Muscle of leg (tissue), 11 donors: ENCODE measurements around the gene PITPNC1. TPM values are rescaled to one million over a fixed set of nuclear protein-coding genes. Genes with fewer than 3 reads are reported as not detected.
A peak's percentile ranks its signal among the peaks of the same experiment; 100 is the strongest.
"Not testable (repeated sequence)": the region's sequence is repeated elsewhere in the genome, so short reads cannot be mapped to it uniquely, and the experiment has no call there.

Experiments used
- DNase-seq: peaks from one replicate; pipeline ENCODE4 v3.0.0; 2013
- H3K27ac ChIP-seq: one replicate; pipeline ENCODE4 v1.5.1; 2013; ENCODE audit warnings: mild to moderate bottlenecking, low read length, control low read depth
- H3K27me3 ChIP-seq: one replicate; pipeline ENCODE4 v1.6.1; 2013; ENCODE audit warnings: low read length; ENCODE audit not compliant: control insufficient read depth, insufficient read depth
- H3K36me3 ChIP-seq: one replicate; pipeline ENCODE4 v1.6.1; 2013; ENCODE audit warnings: low read length; ENCODE audit not compliant: control insufficient read depth, insufficient read depth
- H3K4me1 ChIP-seq: one replicate; pipeline ENCODE4 v1.6.1; 2013; ENCODE audit warnings: low read length; ENCODE audit not compliant: control insufficient read depth, insufficient read depth
- H3K4me3 ChIP-seq: one replicate; pipeline ENCODE4 v1.5.1; 2013; ENCODE audit warnings: low read length, control low read depth
- H3K9me3 ChIP-seq: replicated peaks from 2 replicates; pipeline ENCODE4 v1.6.1; 2013; ENCODE audit warnings: low read depth, low read length; ENCODE audit not compliant: control insufficient read depth
- WGBS: methylation state at CpG from one replicate; pipeline ENCODE4 v1.1.5; 2013; ENCODE audit warnings: missing lambda C conversion rate; ENCODE audit not compliant: insufficient coverage; 5-methylcytosine and 5-hydroxymethylcytosine counted together
- polyA plus RNA-seq, 8 donors: library from polyadenylated mRNA; unstranded; fragments of 120-200 nt; gene quantifications; one replicate each; pipeline versions ENCODE4 v1.2.1 to v1.2.3, GENCODE V29; 2013; ENCODE audit warnings: inconsistent platforms in 1 of 8, low replicate concordance in 1 of 8; ENCODE audit not compliant: insufficient read length in 8 of 8, insufficient read depth in 1 of 8
- total RNA-seq: library from RNA; stranded (reverse); fragments of 120-200 nt; gene quantifications from one replicate; pipeline ENCODE4 v1.2.4, GENCODE V29; 2013

PITPNC1 gene
- total and polyA plus RNA-seq, 9 donors: 8.6 to 11.9 (median 10.0) TPM

DNA sequence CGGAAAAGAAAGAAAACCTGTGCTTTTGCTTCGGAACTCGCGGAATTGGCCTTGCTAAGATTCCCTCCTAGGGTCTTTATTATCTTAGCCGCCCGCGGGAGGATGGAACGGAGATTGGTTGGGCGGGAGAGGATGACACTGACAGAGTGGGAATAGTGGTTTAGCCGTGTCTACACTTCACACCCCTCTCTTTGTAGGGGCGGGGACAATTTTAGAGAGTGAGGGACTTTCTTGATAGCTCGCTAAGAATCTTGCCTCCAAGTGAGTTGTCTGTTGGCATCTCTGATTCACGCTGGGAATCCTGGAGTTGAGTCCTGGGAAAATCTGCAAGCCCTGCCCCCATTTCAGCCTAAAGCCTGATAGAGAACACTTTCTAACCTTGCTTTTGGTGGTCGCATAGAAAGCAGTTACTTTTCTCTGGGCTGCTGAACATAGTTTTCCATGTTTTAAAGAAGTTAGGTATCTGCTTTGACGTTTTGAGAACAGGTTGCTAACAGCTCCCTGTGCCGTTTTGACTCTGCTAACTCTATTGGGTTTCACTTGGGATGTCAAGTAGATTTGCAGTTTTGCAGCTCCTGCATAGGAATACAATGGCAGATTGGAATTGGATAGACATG, 341.4 kb downstream of the PITPNC1 start:
- WGBS: 2% methylated on average over 6 of the region's 16 CpGs

DNA sequence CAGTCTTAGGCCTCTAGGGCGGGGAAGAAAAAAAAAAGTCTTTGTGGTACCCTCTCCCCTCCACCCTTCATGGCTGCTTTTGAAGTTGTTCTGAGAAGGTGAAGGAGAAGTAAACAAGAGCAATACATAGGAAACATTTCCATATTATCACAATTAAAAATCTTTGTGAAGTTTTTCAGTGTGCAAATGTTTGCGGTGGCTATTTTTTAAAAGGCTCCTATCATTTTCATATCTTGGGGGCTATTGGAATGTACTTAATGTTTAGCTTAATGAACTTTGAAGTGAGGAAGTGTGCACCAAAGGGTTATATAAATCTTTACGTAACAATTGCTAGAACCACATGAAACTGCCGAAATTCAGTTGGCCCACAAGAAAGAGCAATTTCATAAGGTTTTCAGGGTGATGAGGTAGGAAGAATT, 348.3 kb downstream of the PITPNC1 start:
- Histone ChIP-seq H3K4me3 (no peak overlapping the region), H3K9me3 (peaks cover 4% of the 10 kb centered on the region), H3K27me3 (no peaks in the 10 kb centered on the region), H3K27ac (no peak overlapping the region), H3K36me3 (peaks cover 58% of the 10 kb centered on the region), H3K4me1 (no peaks in the 10 kb centered on the region)
- no peak for DNase-seq
- 100% methylated on average over 1 of the region's 4 CpGs for WGBS

More for the DNA sequence above, 341.4 kb downstream of the PITPNC1 start:
- Histone ChIP-seq H3K27ac (peak overlapping the region; percentile 97), H3K4me3 (peak overlapping the region; percentile 97), H3K36me3 (peaks cover 13% of the 10 kb centered on the region), H3K27me3 (no peaks in the 10 kb centered on the region), H3K9me3 (no peaks in the 10 kb centered on the region), H3K4me1 (peaks cover 12% of the 10 kb centered on the region)
- DNase-seq: peak; percentile 49

DNA sequence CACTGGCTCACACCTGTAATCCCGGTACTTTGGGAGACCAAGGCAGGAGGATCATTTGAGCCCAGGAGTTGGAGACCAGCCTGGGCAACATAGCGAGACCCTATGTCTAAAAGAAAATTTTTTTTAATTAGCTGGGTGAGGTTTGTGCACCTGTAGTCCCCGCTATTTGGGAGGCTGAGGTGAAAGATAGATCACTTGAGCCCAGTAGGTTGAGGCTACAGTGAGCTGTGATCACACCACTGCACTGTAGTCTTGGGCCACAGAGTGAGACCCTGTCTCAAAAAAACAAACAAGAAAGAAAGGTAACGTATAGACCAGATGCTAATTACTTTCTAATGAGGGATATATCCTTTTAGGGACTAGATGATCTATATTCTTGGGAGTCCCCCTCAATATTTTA, 348.7 kb downstream of the PITPNC1 start:
- no peak for DNase-seq
- Histone ChIP-seq H3K27me3 (no peaks in the 10 kb centered on the region), H3K9me3 (peaks cover 7% of the 10 kb centered on the region), H3K4me1 (no peaks in the 10 kb centered on the region), H3K4me3 (no peak overlapping the region), H3K36me3 (peaks cover 61% of the 10 kb centered on the region), H3K27ac (no peak overlapping the region)
- WGBS: 83% methylated on average over 2 of the region's 4 CpGs

DNA sequence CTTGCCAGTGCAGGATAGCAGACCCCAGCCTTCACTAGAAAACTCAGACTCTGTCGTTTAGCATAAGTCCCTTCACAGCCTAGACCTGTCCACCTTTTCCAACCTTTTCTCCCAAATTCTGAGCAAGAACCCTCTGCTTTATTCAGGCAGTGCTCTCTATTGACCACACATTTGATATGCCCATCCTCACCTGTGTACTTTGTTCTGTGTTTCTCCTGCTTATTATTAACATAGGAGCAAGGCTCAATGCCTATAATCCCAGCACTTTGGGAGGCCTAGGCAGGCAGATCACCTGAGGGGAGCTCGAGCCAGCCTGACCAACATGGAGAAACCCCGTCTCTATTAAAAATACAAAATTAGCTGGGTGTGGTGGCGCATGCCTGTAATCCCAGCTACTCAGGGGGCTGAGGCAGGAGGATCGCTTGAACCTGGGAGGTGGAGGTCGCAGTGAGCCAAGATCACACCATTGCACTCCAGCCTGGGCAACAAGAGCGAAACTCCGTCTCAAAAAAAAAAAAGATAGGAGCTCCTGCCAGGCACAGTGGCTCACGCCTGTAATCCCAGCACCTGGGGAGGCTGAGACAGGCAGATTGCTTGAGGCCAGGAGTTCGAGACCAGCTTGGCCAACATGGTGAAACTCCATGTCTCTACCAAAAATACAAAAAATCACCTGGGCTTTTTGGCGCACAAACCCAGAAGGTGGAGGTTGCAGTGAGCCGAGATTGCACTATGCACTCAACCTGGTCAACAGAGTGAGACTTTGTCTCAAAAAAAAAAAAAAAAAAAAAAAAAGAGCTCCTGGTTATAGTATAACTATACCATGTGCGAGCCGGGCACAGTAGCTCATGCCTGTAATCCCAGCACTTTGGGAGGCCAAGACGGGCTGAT, 350.3 kb downstream of the PITPNC1 start:
- H3K36me3 ChIP-seq: peaks cover 56% of the 10 kb centered on the region
- H3K4me1 ChIP-seq, H3K27ac ChIP-seq, H3K27me3 ChIP-seq, H3K9me3 ChIP-seq, DNase-seq, H3K4me3 ChIP-seq: not testable (repeated sequence)
- WGBS: 97% methylated on average over 11 of the region's 15 CpGs

DNA sequence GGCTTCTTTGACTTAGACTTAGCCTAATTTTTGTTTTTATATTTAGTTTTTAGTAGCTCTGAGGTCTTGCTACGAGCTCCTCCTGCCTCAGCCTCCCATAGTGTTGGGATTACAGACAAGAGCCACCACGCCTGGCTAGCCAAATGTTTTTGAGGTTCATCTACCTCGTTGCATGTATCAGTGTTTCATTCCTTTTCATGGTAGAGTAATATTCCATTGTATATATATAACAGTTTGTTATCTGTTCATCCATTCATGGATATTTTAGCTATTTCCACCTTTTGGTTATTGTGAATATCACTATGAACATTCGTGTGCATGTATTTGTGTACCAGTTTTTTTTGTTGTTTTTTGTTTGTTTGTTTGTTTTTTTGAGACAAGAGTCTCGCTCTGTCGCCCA, 352.8 kb downstream of the PITPNC1 start:
- Histone ChIP-seq H3K36me3 (peaks cover 52% of the 10 kb centered on the region), H3K4me3 (no peak overlapping the region), H3K27me3 (no peaks in the 10 kb centered on the region), H3K4me1 (no peaks in the 10 kb centered on the region), H3K27ac (no peak overlapping the region), H3K9me3 (peaks cover 9% of the 10 kb centered on the region)
- no CpG with 5 or more reads among the region's 6 CpGs for WGBS
- DNase-seq: no peak

DNA sequence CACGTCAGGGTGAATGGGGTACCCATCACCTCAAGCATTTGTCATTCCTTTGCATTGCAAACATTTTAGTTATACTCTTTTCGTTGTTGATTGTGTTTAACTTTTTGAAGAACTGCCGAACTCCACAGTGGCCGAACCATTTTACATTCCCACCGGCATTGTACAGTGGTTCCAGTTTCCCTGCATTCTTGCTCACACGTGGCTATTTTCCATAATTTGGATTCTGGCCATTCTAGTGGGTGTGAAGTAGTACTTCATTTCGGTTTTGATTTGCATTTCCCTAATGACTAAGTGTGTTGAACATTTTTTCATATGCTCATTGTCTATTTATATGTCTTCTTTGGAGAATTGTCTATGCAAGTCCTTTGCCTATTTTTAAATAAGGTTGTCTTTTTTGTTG, 353.6 kb downstream of the PITPNC1 start:
- Histone ChIP-seq H3K27ac (no peak overlapping the region), H3K4me1 (no peaks in the 10 kb centered on the region), H3K9me3 (peaks cover 9% of the 10 kb centered on the region), H3K36me3 (peaks cover 45% of the 10 kb centered on the region), H3K27me3 (no peaks in the 10 kb centered on the region), H3K4me3 (no peak overlapping the region)
- no peak for DNase-seq
- 94% methylated on average over 3 of the region's 7 CpGs for whole genome bisulfite sequencing

DNA sequence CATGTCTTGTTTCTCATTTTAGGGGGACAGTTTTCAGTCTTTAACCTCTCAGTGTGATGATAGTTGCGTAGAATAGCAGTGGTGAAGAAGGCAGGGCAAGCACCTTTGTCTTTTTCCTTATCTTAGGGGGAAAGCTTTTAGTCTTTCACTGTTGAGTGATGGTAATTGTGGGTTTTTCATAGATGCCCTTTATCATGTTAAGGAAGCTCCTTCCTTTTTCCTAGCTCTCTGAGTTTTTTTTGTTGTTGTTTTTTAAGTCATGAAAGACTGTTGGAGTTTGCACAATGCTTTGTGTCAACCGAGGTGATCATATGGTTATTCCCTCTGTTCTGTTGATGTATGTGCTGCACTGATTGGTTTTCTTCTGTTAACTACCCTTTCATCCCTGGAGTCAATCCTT, 356.4 kb downstream of the PITPNC1 start:
- no CpG with 5 or more reads among the region's 2 CpGs for WGBS
- H3K4me1 ChIP-seq: no peaks in the 10 kb centered on the region
- no peak overlapping the region for H3K27ac ChIP-seq
- H3K36me3 ChIP-seq: peaks cover 49% of the 10 kb centered on the region
- DNase-seq: no peak
- H3K27me3 ChIP-seq: no peaks in the 10 kb centered on the region
- peaks cover 9% of the 10 kb centered on the region for H3K9me3 ChIP-seq
- no peak overlapping the region for H3K4me3 ChIP-seq

DNA sequence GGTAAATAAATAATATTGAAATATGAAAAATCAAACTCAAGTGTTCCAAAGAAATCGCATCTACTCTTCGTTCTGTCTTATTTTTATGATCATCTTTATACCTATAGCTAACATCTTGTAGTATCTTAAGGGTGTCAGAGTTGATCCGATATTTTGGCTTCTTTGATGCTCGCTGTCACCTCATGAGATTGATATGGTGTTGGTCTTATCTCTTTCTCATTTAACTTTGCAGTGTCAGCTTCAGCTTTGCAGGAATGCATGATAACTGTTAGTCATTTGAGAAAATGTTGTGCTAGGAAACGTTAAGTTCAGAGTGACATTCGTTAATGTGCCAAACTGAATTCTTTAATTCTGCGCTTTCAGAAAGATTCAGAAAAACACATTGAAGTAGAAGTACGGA, 360.1 kb downstream of the PITPNC1 start:
- H3K4me1 ChIP-seq: no peaks in the 10 kb centered on the region
- WGBS: 96% methylated on average over 4 of the region's 8 CpGs
- peaks cover 51% of the 10 kb centered on the region for H3K36me3 ChIP-seq

DNA sequence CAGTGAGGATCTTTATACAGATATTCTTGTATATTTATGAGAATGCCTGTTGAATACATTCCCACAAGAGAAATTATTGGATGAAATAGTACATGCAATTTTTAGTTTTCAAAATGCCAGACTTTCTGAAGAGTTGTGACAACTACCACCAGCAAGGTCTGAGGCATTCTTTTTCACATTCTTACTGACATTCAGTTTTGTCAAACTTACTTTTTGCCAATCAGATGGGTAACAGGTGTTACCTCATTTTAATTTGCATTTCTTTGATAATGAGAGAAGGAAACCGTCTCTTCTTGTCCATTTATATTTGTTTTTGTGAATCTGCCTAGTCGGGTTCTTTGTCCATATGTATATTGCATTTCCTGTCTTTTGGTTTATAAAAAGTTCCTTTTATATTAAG, 364.9 kb downstream of the PITPNC1 start:
- no peaks in the 10 kb centered on the region for H3K9me3 ChIP-seq
- no CpG with 5 or more reads among the region's 2 CpGs for WGBS
- no peak overlapping the region for H3K4me3 ChIP-seq
- H3K36me3 ChIP-seq: peaks cover 60% of the 10 kb centered on the region
- no peaks in the 10 kb centered on the region for H3K4me1 ChIP-seq
- DNase-seq: no peak
- no peaks in the 10 kb centered on the region for H3K27me3 ChIP-seq
- H3K27ac ChIP-seq: no peak overlapping the region

More for the DNA sequence above, 360.1 kb downstream of the PITPNC1 start:
- Histone ChIP-seq H3K27ac (no peak overlapping the region), H3K9me3 (no peaks in the 10 kb centered on the region), H3K27me3 (no peaks in the 10 kb centered on the region), H3K4me3 (no peak overlapping the region)
- no peak for DNase-seq
